Measurements from ENCODE around the gene ANKMY1. TPM values are rescaled to one million over a fixed set of nuclear protein-coding genes. Genes with fewer than 3 reads are reported as not detected.

Gene ANKMY1
- total and polyA plus RNA-seq, 2 of the 8 experiments (the other 6 are each of a cell fraction or from before 2014, with no cell fraction given): 4.5 to 4.8 TPM

GRCh38 chr2:240579071-240579762 lies 21.4 kb upstream of the ANKMY1 start (continued):
- TF ChIP-seq KDM4A (IDR thresholded peaks at IDR 0.05; ENCODE audit: low read depth, low read length, severe bottlenecking) (no peak), NRF1 (IDR thresholded peaks at IDR 0.05; ENCODE audit: low read depth, low read length) (no peak), SIX5 (IDR thresholded peaks at IDR 0.05; ENCODE audit: low read depth, low read length) (no peak), POLR2A (IDR thresholded peaks at IDR 0.05; ENCODE audit: control extremely low read depth in 1 of 2, low read depth in 2 of 2, low read length in 2 of 2) (no peak), SIN3A (conservative IDR thresholded peaks at IDR 0.05 in 1 of 2, IDR thresholded peaks at IDR 0.05 in 1 of 2; ENCODE audit: low read depth in 1 of 2, low read length in 2 of 2) (no peak), EP300 (IDR thresholded peaks at IDR 0.05; ENCODE audit: borderline replicate concordance in 1 of 2, low read depth in 2 of 2, low read length in 2 of 2) (no peak), GABPA (IDR thresholded peaks at IDR 0.05; ENCODE audit: borderline replicate concordance, insufficient read depth, low read length) (no peak), CBX8 (IDR thresholded peaks at IDR 0.05; ENCODE audit: borderline replicate concordance, low read depth, low read length) (no peak)
